GM18909 (cell line): ENCODE results near the gene VPS45.

Experiments
- ATAC-seq: cut with Tn5 transposase; IDR thresholded peaks from one replicate; pipeline ENCODE4 v1.9.1; 2021; ENCODE audit warnings: mild to moderate bottlenecking; ENCODE audit not compliant: unreplicated experiment, poor library complexity

VPS45 gene

GRCh38 chr1:150068109-150068435 is 496 bp downstream of the VPS45 start:
- ATAC-seq = no peak

GRCh38 chr1:150069923-150070322 is 2.3 kb downstream of the VPS45 start:
- ATAC-seq = no peak

- no peak for ATAC-seq
Measured at GRCh38 chr1:150072959-150073358, 5.4 kb downstream of the VPS45 start.

GRCh38 chr1:150073516-150073915 is 5.9 kb downstream of the VPS45 start:
- ATAC-seq = no peak

- ATAC-seq = no peak
Measured at GRCh38 chr1:150076066-150076465, 8.5 kb downstream of the VPS45 start.

- ATAC-seq = no peak
Measured at GRCh38 chr1:150076985-150077384, 9.4 kb downstream of the VPS45 start.

GRCh38 chr1:150080784-150081183 is 13.2 kb downstream of the VPS45 start:
- no peak for ATAC-seq

- no peak for ATAC-seq
Measured at GRCh38 chr1:150082494-150082893, 14.9 kb downstream of the VPS45 start.

GRCh38 chr1:150083907-150084306 is 16.3 kb downstream of the VPS45 start:
- ATAC-seq = no peak

GRCh38 chr1:150085406-150085805 is 17.8 kb downstream of the VPS45 start:
- ATAC-seq = no peak

- ATAC-seq = no peak
Measured at GRCh38 chr1:150087415-150087814, 19.8 kb downstream of the VPS45 start.

GRCh38 chr1:150089846-150090520 is 22.4 kb downstream of the VPS45 start:
- no peak for ATAC-seq

- no peak for ATAC-seq
Measured at GRCh38 chr1:150092180-150092791, 24.7 kb downstream of the VPS45 start.

GRCh38 chr1:150093805-150094204 is 26.2 kb downstream of the VPS45 start:
- ATAC-seq = no peak

GRCh38 chr1:150094734-150095265 is 27.2 kb downstream of the VPS45 start:
- no peak for ATAC-seq

- ATAC-seq = no peak
Measured at GRCh38 chr1:150102986-150103385, 35.4 kb downstream of the VPS45 start.

GRCh38 chr1:150106341-150106740 is 38.8 kb downstream of the VPS45 start:
- no peak for ATAC-seq

- no peak for ATAC-seq
Measured at GRCh38 chr1:150109586-150109985, 42.0 kb downstream of the VPS45 start.

GRCh38 chr1:150110116-150110515 is 42.5 kb downstream of the VPS45 start:
- no peak for ATAC-seq

- no peak for ATAC-seq
Measured at GRCh38 chr1:150111670-150112069, 44.1 kb downstream of the VPS45 start.

GRCh38 chr1:150115121-150115520 is 47.5 kb downstream of the VPS45 start:
- ATAC-seq = no peak

- no peak for ATAC-seq
Measured at GRCh38 chr1:150118716-150119115, 51.1 kb downstream of the VPS45 start.
